K562 (cell line): ENCODE measurements around the gene SUPT3H. TPM values are rescaled to one million over a fixed set of nuclear protein-coding genes. Genes with fewer than 3 reads are reported as not detected.

Experiments used
- ATAC-seq: fragments of 200-7000 bp; cut with Tn5 transposase; 3 replicates; pipeline ENCODE4 v1.9.1; 2020; ENCODE audit warnings: moderate library complexity
- BruUV-seq: library from RNA; stranded (reverse); fragments of 400-500 nt; replicated peaks from 2 replicates; lab custom pipeline; 2021; lab: Mats Ljungman, UMichigan
- CTCF ChIA-PET: fragments of 300-600 bp; formaldehyde crosslinking; extraction: SDS; loops from one replicate; lab custom pipeline; 2021; ENCODE audit warnings: low intra/inter-chr PET ratio; lab: Yijun Ruan, JAX
- POLR2A ChIA-PET: fragments of 300-600, 350-650 bp; sonication (Branson Sonifier 250); formaldehyde crosslinking; extraction: SDS; loops from one replicate; lab custom pipeline; 2021; ENCODE audit warnings: antibody characterized with exemption, inconsistent platforms; lab: Yijun Ruan, JAX
- DNase-seq, 4 experiments: peaks; one replicate each; pipeline versions ENCODE4 v3.0.0 to v3.0.0-alpha.2; 2011 to 2018; ENCODE audit warnings: low spot score in 3 of 4, mixed read lengths in 3 of 4; ENCODE audit errors: extremely low read depth in 1 of 4
- FAIRE-seq: peaks from 2 replicates; lab custom pipeline; 2011; peaks lifted over from hg19 to GRCh38; lab: Jason Lieb, UNC
- H2AFZ ChIP-seq: 2 replicates; pipeline ENCODE4 v1.6.0; 2011; ENCODE audit warnings: low read depth, low read length, control low read depth, inconsistent platforms
- H3K27ac ChIP-seq: fragments of 200-600 bp; 3 replicates; pipeline ENCODE4 v1.8.0; 2011; ENCODE audit warnings: low read depth, mild to moderate bottlenecking, control low read depth, inconsistent platforms, low read length, moderate library complexity, mixed read lengths; ENCODE audit errors: extremely low read depth
- H3K27me3 ChIP-seq, 2 experiments: fragments of 300-600 bp in 1 of 2; 2 replicates in 1 of 2; 3 replicates in 1 of 2; pipeline versions ENCODE4 v1.6.0 to v1.8.0; 2011; ENCODE audit warnings: inconsistent platforms in 2 of 2, low read length in 2 of 2, mild to moderate bottlenecking in 1 of 2, mixed read lengths in 1 of 2, moderate library complexity in 1 of 2; ENCODE audit not compliant: control insufficient read depth in 2 of 2, insufficient read depth in 2 of 2
- H3K36me3 ChIP-seq: fragments of 300-600 bp; 3 replicates; pipeline ENCODE4 v1.8.0; 2011; ENCODE audit warnings: mild to moderate bottlenecking, low read length, inconsistent platforms; ENCODE audit not compliant: control insufficient read depth, insufficient read depth
- H3K4me1 ChIP-seq, 2 experiments: fragments of 200-600 bp in 1 of 2; replicated peaks in 1 of 2; 2 replicates in 1 of 2; 3 replicates in 1 of 2; pipeline versions ENCODE4 v1.5.1 to v1.8.0; 2011; ENCODE audit warnings: inconsistent platforms in 2 of 2, low read length in 2 of 2, mild to moderate bottlenecking in 1 of 2, mixed read lengths in 1 of 2, moderate library complexity in 1 of 2; ENCODE audit not compliant: control insufficient read depth in 2 of 2, insufficient read depth in 2 of 2
- H3K4me2 ChIP-seq: 2 replicates; pipeline ENCODE4 v1.6.1; 2011; ENCODE audit warnings: low read length, control low read depth, inconsistent platforms, mixed read lengths; ENCODE audit not compliant: insufficient read depth
- H3K4me3 ChIP-seq: fragments of 200-600 bp; sonication (generic), shearing (Covaris generic); 2 replicates; pipeline ENCODE4 v1.5.1; 2016; ENCODE audit warnings: control low read depth, inconsistent platforms
- H3K79me2 ChIP-seq: fragments of 200-600 bp; 3 replicates; pipeline ENCODE4 v1.8.0; 2011; ENCODE audit warnings: low read length, inconsistent platforms; ENCODE audit not compliant: control insufficient read depth, insufficient read depth
- H3K9ac ChIP-seq, 2 experiments: 2 replicates each; pipeline versions ENCODE4 v1.6.0 to v1.6.1; 2011; ENCODE audit warnings: low read depth in 2 of 2, low read length in 2 of 2, control low read depth in 1 of 2, inconsistent platforms in 1 of 2, mild to moderate bottlenecking in 1 of 2, mixed read lengths in 1 of 2; ENCODE audit not compliant: insufficient read depth in 1 of 2
- H3K9me1 ChIP-seq: one replicate; pipeline ENCODE4 v1.6.0; 2011; ENCODE audit warnings: inconsistent platforms, mild to moderate bottlenecking, low read length, moderate library complexity; ENCODE audit not compliant: control insufficient read depth, insufficient read depth
- H3K9me3 ChIP-seq: replicated peaks from 2 replicates; pipeline ENCODE4 v1.5.1; 2011; ENCODE audit warnings: low read depth, low read length, inconsistent platforms; ENCODE audit not compliant: control insufficient read depth, insufficient read depth
- H4K20me1 ChIP-seq: replicated peaks from 2 replicates; pipeline ENCODE4 v1.6.1; 2011; ENCODE audit warnings: low read length, inconsistent platforms, mixed read lengths; ENCODE audit not compliant: control insufficient read depth, insufficient read depth
- BMI1 ChIP-seq: fragments of 150-350 bp; IDR thresholded peaks from 2 replicates; pipeline ENCODE4 v1.6.1; 2014; ENCODE audit warnings: low read length
- HDAC8 ChIP-seq: fragments of 450-650 bp; IDR thresholded peaks from 2 replicates; pipeline ENCODE4 v1.6.1; 2016; ENCODE audit warnings: mild to moderate bottlenecking, missing genetic modification characterization, moderate library complexity, missing compliant biosample characterization
- PKNOX1 ChIP-seq: fragments of 450-650 bp; IDR thresholded peaks from 2 replicates; pipeline ENCODE4 v1.6.1; 2016
- TEAD2 ChIP-seq: fragments of 450-650 bp; IDR thresholded peaks from 2 replicates; pipeline ENCODE4 v1.6.1; 2016; ENCODE audit warnings: missing genetic modification characterization, control low read depth, missing compliant biosample characterization
- ZNF75A ChIP-seq: fragments of 450-650 bp; formaldehyde crosslinking; IDR thresholded peaks from 2 replicates; pipeline ENCODE4 v1.4.0; 2020; ENCODE audit warnings: mild to moderate bottlenecking
- WGBS: fragments of 100-300 bp; shearing (Covaris generic); methylation state at CpG from one replicate; pipeline ENCODE4 v1.1.6; 2016; ENCODE audit warnings: low coverage, mixed read lengths; ENCODE audit not compliant: insufficient coverage; ENCODE audit errors: missing lambda C conversion rate; 5-methylcytosine and 5-hydroxymethylcytosine counted together
- in situ Hi-C: fragments of 300-500 bp; cut with MboI; formaldehyde crosslinking; loops from 4 replicates; pipeline ENCODE4 v1.15.0; 2018; ENCODE audit warnings: inconsistent platforms, mixed read lengths
- intact Hi-C: fragments of 100-400 bp; cut with micrococcal nuclease; formaldehyde crosslinking; loops from 2 replicates; pipeline ENCODE4 v1.14.2; 2022
- polyA plus RNA-seq, 8 experiments: library from polyadenylated mRNA; depleted of rRNA in 4 of 8; stranded (reverse) in 5 of 8; unstranded in 3 of 8; fragments of >200 nt; fragmentation: Nextera tagmentation in 2 of 8; fragmentation: Illumina TruSeq in 1 of 8; extraction: Ambion mirVana in 2 of 8; extraction: Trizol in 1 of 8; gene quantifications; 2 replicates each; pipeline versions ENCODE4 v1.2.1 to v1.2.3, GENCODE V29; 2011 to 2014; ENCODE audit warnings: inconsistent platforms in 1 of 8, missing spikeins in 1 of 8
- total RNA-seq, 7 experiments: library from RNA; depleted of rRNA in 6 of 7; stranded (reverse); fragments of >200 nt in 6 of 7; fragmentation: Illumina TruSeq in 2 of 7; extraction: Trizol in 2 of 7; gene quantifications; 2 replicates each; pipeline versions ENCODE4 v1.2.1 to v1.2.3, GENCODE V29; 2011 to 2021; ENCODE audit warnings: low replicate concordance in 1 of 7
- TF ChIP-seq, protein P1 (sequence below), 2 experiments: fragments of 450-650 bp in 1 of 2; sonication (generic) in 1 of 2; formaldehyde crosslinking in 1 of 2; IDR thresholded peaks in 1 of 2; conservative IDR thresholded peaks in 1 of 2; 2 replicates each; pipeline versions ENCODE4 v1.6.1 to v1.8.1; 2016 to 2023; ENCODE audit warnings: mild to moderate bottlenecking in 2 of 2, moderate library complexity in 2 of 2, inconsistent platforms in 1 of 2, missing genetic modification reagents in 1 of 2

Gene SUPT3H
- total and polyA plus RNA-seq, 9 of the 15 experiments (the other 6 are each of a cell fraction or from before 2014, with no cell fraction given): 7.2 to 16.3 (median 11.9) TPM

DNA sequence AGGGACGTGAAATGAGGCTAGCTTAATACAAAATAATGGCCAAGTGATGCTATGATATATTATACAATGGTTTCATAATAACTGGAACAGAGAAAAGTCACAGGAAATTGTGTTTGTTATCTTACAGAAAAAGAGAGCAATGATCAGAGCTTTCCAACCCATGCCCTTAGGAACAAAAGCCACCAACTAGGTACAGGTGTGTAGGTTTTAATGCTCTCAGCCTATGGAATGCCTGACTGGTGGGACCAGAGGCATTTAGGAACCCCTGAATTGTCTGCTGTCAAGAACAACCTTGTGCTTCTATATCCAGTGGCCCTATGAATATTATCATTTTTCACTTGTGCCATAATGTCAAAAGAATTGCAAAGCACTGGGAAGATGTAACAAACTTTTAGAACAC, 182.6 kb downstream of the SUPT3H start:
- H3K9me3 ChIP-seq: no peaks in the 10 kb centered on the region
- intact Hi-C loops (no loop called here), in situ Hi-C loops (no loop called here)
- BruUV-seq: no TSS peak
- H2AFZ ChIP-seq: no peak overlapping the region
- H3K36me3 ChIP-seq: no peaks in the 10 kb centered on the region
- H3K9me1 ChIP-seq: no peaks in the 10 kb centered on the region
- H3K27ac ChIP-seq: no peak overlapping the region
- TF ChIP-seq PKNOX1: no peak
- no peak for TF ChIP-seq HDAC8 (tag)
- no peak for TF ChIP-seq BMI1
- no peak for TF ChIP-seq ZNF75A (CRISPR knock-in tag)
- 64% methylated on average over 1 of the region's 1 CpG for WGBS
- no peak overlapping the region for H3K4me2 ChIP-seq
- POLR2A ChIA-PET: no interaction called here
- H3K9ac ChIP-seq: no peak overlapping the region
- FAIRE-seq (no peak), DNase-seq (no peak), ATAC-seq (no peak)
- H3K4me1 ChIP-seq: no peaks in the 10 kb centered on the region
- no peaks in the 10 kb centered on the region for H3K27me3 ChIP-seq
- no peaks in the 10 kb centered on the region for H4K20me1 ChIP-seq
- CTCF ChIA-PET: no interaction called here
- no peaks in the 10 kb centered on the region for H3K79me2 ChIP-seq
- no peak overlapping the region for H3K4me3 ChIP-seq

GRCh38 chr6:45192556-45192955, 185.2 kb downstream of the SUPT3H start:
- ChIA-PET POLR2A (no interaction called here), CTCF (no interaction called here)
- WGBS: 50% methylated on average over 2 of the region's 2 CpGs
- TF ChIP-seq, protein P1, sequence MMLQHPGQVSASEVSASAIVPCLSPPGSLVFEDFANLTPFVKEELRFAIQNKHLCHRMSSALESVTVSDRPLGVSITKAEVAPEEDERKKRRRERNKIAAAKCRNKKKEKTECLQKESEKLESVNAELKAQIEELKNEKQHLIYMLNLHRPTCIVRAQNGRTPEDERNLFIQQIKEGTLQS (IDR thresholded peaks at IDR 0.05): peak; percentile 38
- TF ChIP-seq, protein P1 (CRISPR knock-in tag; conservative IDR thresholded peaks at IDR 0.05): no peak
- TF ChIP-seq TEAD2 (tag): no peak
- BruUV-seq: no TSS peak
- no peaks in the 10 kb centered on the region for H3K27me3 ChIP-seq
- DNase-seq: no peak
- FAIRE-seq: no peak
- no peak overlapping the region for H3K4me2 ChIP-seq
- H4K20me1 ChIP-seq: no peaks in the 10 kb centered on the region
- H3K27ac ChIP-seq: no peak overlapping the region
- H2AFZ ChIP-seq: no peak overlapping the region
- no peaks in the 10 kb centered on the region for H3K9me1 ChIP-seq
- in situ Hi-C loops (no loop called here), intact Hi-C loops (no loop called here)
- no peaks in the 10 kb centered on the region for H3K79me2 ChIP-seq
- H3K9me3 ChIP-seq: no peaks in the 10 kb centered on the region
- ATAC-seq: no peak
- H3K9ac ChIP-seq: no peak overlapping the region
- no peak overlapping the region for H3K4me3 ChIP-seq
- H3K4me1 ChIP-seq: no peaks in the 10 kb centered on the region
- no peaks in the 10 kb centered on the region for H3K36me3 ChIP-seq
